Fibroblast of lung (primary cell): ENCODE data around the gene TRANK1.

Experiments
- CTCF ChIP-seq, 2 donors: IDR thresholded peaks in 1 of 2; conservative IDR thresholded peaks in 1 of 2; 1 replicate in 1 of 2; 2 replicates in 1 of 2; pipeline ENCODE4 v1.5.1; 2011 to 2012; ENCODE audit warnings: low read length in 2 of 2, control low read depth in 1 of 2, inconsistent platforms in 1 of 2, low read depth in 1 of 2, mild to moderate bottlenecking in 1 of 2
- EZH2 ChIP-seq: IDR thresholded peaks from 2 replicates; pipeline ENCODE4 v1.5.1; 2012; ENCODE audit warnings: low read length, control low read depth, mild to moderate bottlenecking; ENCODE audit errors: missing control alignments

- TF ChIP-seq CTCF (conservative IDR thresholded peaks at IDR 0.05 in 1 of 2, IDR thresholded peaks at IDR 0.05 in 1 of 2; ENCODE audit: low read depth in 1 of 2, low read length in 2 of 2) = no peak
- TF ChIP-seq EZH2 = no peak
Measured at GRCh38 chr3:36867810-36868209, 77.0 kb downstream of the TRANK1 start.
